ENCODE results near the gene ANKDD1B.

Gene ANKDD1B

DNA sequence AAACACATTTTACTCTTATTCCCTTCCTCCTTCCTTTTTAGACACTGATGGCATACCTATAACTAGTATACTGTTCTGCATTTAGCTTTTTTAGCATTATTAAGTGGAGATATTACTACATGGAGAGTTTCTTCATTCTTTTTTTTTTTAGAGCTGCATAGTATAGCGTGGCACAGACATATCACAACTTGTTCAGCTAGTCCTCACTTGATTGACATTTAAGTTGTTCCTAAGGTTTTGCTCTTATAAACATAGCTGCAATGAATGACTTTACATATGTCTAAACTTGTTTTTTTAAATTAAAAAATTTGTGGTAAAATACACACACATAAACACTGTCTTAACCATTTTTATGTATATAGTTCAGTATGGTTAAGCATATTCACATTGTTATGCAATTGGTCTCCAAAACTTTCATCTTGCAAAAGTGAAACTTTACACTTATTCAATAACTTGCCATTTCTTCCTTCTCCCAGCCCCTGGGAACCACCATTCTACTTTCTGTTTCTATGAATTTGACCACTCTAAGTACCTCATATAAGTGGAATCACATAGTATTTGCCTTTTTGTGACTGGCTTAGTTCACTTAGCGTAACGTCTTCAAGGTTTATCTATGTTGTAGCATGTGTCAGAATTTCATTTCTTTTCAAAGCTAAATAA, 48.7 kb downstream of the ANKDD1B start:
- DNase-seq (ENCODE audit: low read depth in 2 of 2, low spot score in 1 of 2) = no peak

- DNase-seq (ENCODE audit: low read depth in 2 of 2, low spot score in 1 of 2) = no peak
These were observed 49.6 kb downstream of the ANKDD1B start for GRCh38 chr5:75660678-75661465.

GRCh38 chr5:75662061-75662460, 50.8 kb downstream of the ANKDD1B start:
- DNase-seq (ENCODE audit: low read depth in 2 of 2, low spot score in 1 of 2) = no peak

- no peak for DNase-seq (ENCODE audit: low read depth in 2 of 2, low spot score in 1 of 2)
These were observed 52.5 kb downstream of the ANKDD1B start for GRCh38 chr5:75663579-75664284.

- DNase-seq (ENCODE audit: low read depth in 2 of 2, low spot score in 1 of 2) = no peak
These were observed 53.7 kb downstream of the ANKDD1B start for GRCh38 chr5:75664979-75665378.

GRCh38 chr5:75666801-75667200, 55.5 kb downstream of the ANKDD1B start:
- no peak for DNase-seq (ENCODE audit: low read depth in 2 of 2, low spot score in 1 of 2)

DNA sequence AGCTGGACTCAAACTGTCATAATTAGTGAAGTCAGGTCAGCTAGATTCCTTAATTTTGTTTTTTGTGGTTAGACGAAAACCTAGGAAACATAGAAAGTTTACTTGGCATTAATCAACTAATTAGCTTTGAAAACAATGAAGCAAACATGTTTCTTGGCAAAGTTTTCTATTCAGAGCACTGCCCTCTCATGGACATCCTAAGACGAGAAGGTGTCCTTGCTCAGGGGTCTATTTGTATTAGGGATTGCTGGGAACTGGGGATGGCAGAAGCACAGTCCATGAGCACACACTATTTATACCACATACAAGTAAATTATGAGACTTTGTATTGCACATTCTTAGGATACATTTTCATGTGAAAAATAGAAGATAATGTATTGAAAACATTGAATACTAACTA, 56.3 kb downstream of the ANKDD1B start:
- DNase-seq (ENCODE audit: low read depth in 2 of 2, low spot score in 1 of 2) = no peak

GRCh38 chr5:75668445-75668844, 57.2 kb downstream of the ANKDD1B start:
- DNase-seq (ENCODE audit: low read depth in 2 of 2, low spot score in 1 of 2) = no peak

GRCh38 chr5:75668977-75669689, 57.9 kb downstream of the ANKDD1B start:
- peak in 1 of 2 donors; percentile 17 for DNase-seq (ENCODE audit: low read depth in 2 of 2, low spot score in 1 of 2)

GRCh38 chr5:75670577-75670976, 59.3 kb downstream of the ANKDD1B start:
- DNase-seq (ENCODE audit: low read depth in 2 of 2, low spot score in 1 of 2) = no peak

DNA sequence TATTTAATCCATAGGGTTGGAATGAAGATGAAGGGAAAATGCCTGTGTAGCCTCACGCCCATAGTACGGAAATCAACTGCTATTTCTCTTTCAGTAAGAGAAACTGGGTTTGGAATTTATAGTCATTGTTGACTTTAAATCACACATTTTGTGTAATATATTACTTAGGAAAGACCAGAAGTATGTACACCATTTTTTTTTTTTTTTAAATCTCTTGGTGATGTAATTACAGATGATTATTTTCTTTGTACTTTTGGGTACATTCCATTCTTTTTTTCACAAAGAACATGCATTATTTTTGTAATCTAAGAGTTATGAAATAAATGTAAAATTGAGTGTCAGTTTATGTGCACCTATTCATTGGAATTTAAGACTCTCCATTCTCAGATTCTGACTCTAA, 60.3 kb downstream of the ANKDD1B start:
- no peak for DNase-seq (ENCODE audit: low read depth in 2 of 2, low spot score in 1 of 2)

DNA sequence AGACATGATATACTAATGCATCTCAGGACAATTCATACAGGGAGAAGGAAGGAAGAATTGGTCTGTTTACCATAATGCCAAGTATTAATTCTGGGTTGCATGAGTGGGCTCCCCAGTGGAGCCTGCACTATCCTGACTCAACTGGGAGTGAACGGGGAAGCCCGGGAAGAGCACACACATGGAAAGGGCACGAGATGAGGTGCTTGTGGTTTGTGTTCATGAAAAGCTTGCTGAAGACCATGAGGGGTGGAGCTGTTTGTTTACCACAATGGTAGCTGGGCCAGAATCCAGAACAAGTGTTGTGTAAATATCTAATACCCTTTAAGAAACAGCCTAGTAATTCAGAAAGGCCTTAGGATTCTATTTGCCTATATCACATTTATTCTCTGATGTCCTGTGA, 61.4 kb downstream of the ANKDD1B start:
- DNase-seq (ENCODE audit: low read depth in 2 of 2, low spot score in 1 of 2) = no peak

DNA sequence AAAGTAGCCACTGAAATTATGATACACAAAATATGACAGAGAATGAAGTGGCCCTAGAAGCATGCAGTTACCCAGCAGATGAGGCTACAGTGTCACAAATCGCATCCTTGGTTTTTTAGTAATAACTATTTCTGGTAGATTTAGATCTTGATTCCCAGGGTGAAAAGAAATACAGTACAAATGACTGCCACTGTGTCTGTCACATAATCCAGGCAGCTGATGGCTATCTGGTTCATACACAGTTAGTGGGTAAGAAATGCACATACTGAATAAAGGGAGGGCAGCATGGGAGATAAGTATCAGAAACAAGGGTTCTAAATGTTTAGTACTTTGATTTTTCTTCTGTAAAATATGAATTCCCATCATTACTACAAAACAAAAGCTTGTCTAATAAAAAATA, 64.5 kb downstream of the ANKDD1B start:
- no peak for DNase-seq (ENCODE audit: low read depth in 2 of 2, low spot score in 1 of 2)

DNA sequence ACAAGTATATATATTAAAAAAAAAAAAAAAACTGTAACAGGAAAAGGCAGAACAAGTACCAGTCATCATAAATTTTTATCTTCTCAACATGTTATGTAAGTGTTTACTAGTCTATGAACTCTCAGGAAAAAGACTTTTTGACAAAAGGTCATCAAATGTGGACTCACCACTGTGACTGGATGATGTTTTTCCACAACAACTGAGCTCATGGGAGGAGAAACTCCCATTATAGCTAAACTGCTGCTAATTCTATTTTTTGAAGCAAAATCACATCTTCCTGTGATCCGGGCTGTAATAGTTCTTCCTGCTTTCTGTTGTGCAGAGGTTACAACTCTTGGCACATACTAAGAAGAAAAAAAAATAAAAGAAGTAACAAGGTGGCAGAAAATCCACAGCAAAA, 66.4 kb downstream of the ANKDD1B start:
- no peak for DNase-seq (ENCODE audit: low read depth in 2 of 2, low spot score in 1 of 2)

- DNase-seq (ENCODE audit: low read depth in 2 of 2, low spot score in 1 of 2) = no peak
These were observed 66.9 kb downstream of the ANKDD1B start for GRCh38 chr5:75678155-75678554.

GRCh38 chr5:75681125-75681830, 70.0 kb downstream of the ANKDD1B start:
- no peak for DNase-seq (ENCODE audit: low read depth in 2 of 2, low spot score in 1 of 2)

- no peak for DNase-seq (ENCODE audit: low read depth in 2 of 2, low spot score in 1 of 2)
These were observed 73.9 kb downstream of the ANKDD1B start for GRCh38 chr5:75685141-75685540.

DNA sequence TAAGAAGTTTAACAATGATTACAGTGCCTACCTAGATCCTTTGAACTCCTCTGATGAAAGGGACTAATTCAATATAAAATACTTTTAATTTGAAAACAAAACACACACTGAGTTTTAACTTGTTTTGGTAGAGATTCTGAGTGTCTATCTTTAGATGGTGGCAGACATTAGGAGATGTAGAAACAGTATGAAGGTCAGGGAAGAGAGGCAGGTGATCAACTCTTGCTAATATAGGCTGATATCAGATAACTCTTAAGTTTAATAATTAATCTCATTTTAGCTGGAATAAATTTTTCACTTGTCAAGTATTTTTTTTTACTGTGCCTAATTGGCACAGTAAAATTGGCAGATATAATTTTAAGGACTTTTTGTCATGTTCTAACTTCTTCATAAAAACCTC, 75.2 kb downstream of the ANKDD1B start:
- DNase-seq (ENCODE audit: low read depth in 2 of 2, low spot score in 1 of 2) = no peak

- DNase-seq (ENCODE audit: low read depth in 2 of 2, low spot score in 1 of 2) = no peak
These were observed 79.4 kb downstream of the ANKDD1B start for GRCh38 chr5:75690669-75691068.

- DNase-seq (ENCODE audit: low read depth in 2 of 2, low spot score in 1 of 2) = no peak
These were observed 83.5 kb downstream of the ANKDD1B start for GRCh38 chr5:75694781-75695180.

All from stimulated activated CD8-positive, alpha-beta memory T cell treated with anti-CD3 and anti-CD28 coated beads, Interleukin-4, amount 100 ng/mL, for 4 hours (primary cell).